ENCODE results near the gene CLDN1. TPM values are rescaled to one million over a fixed set of nuclear protein-coding genes. Genes with fewer than 3 reads are reported as not detected.

The CLDN1 gene
- total and polyA plus RNA-seq, 2 of the 4 experiments (the other 2 are of a cell fraction): 4.7 to 7.3 TPM

- Histone ChIP-seq H3K27me3 (ENCODE audit: control insufficient read depth, insufficient read depth, low read length) (no peaks in the 10 kb centered on the region), H3K4me3 (ENCODE audit: insufficient read depth, low read depth, low read length) (no peak overlapping the region), H3K79me1 (ENCODE audit: low read depth in 1 of 2, low read length in 2 of 2) (no peaks in the 10 kb centered on the region), H3K9me1 (ENCODE audit: insufficient read depth, low read length) (no peaks in the 10 kb centered on the region; the same call in 1 of the 2 replicates), H3K4ac (ENCODE audit: low read depth, low read length) (no peak overlapping the region), H3K56ac (ENCODE audit: extremely low read depth, insufficient read depth, low read length) (no peak overlapping the region), H2BK20ac (ENCODE audit: low read depth, low read length) (no peak overlapping the region), H3K14ac (replicated peaks; ENCODE audit: low read depth, low read length) (no peak overlapping the region), H2AK5ac (ENCODE audit: low read depth, low read length) (no peak overlapping the region), H4K8ac (ENCODE audit: low read depth in 2 of 2, low read length in 2 of 2) (no peak overlapping the region), H3K4me1 (ENCODE audit: control insufficient read depth, insufficient read depth, low read length) (no peaks in the 10 kb centered on the region), H3K23ac (ENCODE audit: low read depth, low read length) (no peak overlapping the region), H2AFZ (replicated peaks; ENCODE audit: low read length, poor library complexity) (no peak overlapping the region), H4K5ac (ENCODE audit: low read depth, low read length) (no peak overlapping the region), H4K20me1 (ENCODE audit: insufficient read depth, low read length) (no peaks in the 10 kb centered on the region), H4K91ac (ENCODE audit: insufficient read depth, low read depth, low read length) (no peak overlapping the region), H2AK9ac (replicated peaks; ENCODE audit: low read depth, low read length, poor library complexity) (no peak overlapping the region), H2BK5ac (ENCODE audit: low read depth, low read length, poor library complexity, severe bottlenecking) (no peak overlapping the region), H2BK120ac (ENCODE audit: low read depth, low read length) (no peak overlapping the region), H3K9me3 (ENCODE audit: control insufficient read depth, insufficient read depth, low read length) (peaks cover 2% of the 10 kb centered on the region; the same call in 1 of the 2 replicates), H3K27ac (ENCODE audit: insufficient read depth, low read length) (no peak overlapping the region), H3K18ac (ENCODE audit: low read depth, low read length) (no peak overlapping the region), H3K9ac (ENCODE audit: low read depth, low read length) (no peak overlapping the region), H3K36me3 (ENCODE audit: control insufficient read depth, insufficient read depth, low read length) (no peaks in the 10 kb centered on the region), H2BK15ac (ENCODE audit: low read depth, low read length) (no peak overlapping the region), H3K4me2 (ENCODE audit: low read depth, low read length) (no peak overlapping the region)
- dilution Hi-C loops (cut with HindIII; ENCODE audit: low sequenced_read_pairs, unreplicated experiment): no loop called here
- intact Hi-C loops (cut with micrococcal nuclease): no loop called here
- TF ChIP-seq CEBPB (IDR thresholded peaks at IDR 0.05; ENCODE audit: low read depth, low read length) (peak; percentile 91), MXI1 (IDR thresholded peaks at IDR 0.05; ENCODE audit: borderline replicate concordance, low read depth, low read length) (no peak), SMC3 (IDR thresholded peaks at IDR 0.05; ENCODE audit: low read depth, low read length) (no peak)
- in situ Hi-C loops (cut with MboI; ENCODE audit: low sequenced_read_pairs): no loop called here
- no TSS peak for BruUV-seq (replicated peaks)
- no CpG with 5 or more reads among the region's 4 CpGs for whole genome bisulfite sequencing, 2 experiments (ENCODE audit: extremely low coverage in 2 of 2, insufficient read length in 1 of 2)
- ChIA-PET CTCF (no interaction called here), POLR2A (ENCODE audit: unreplicated experiment) (interaction anchor here (0.6 kb wide), 1 partner anchor 15 kb away, joined by 9 read pairs; no protein-coding TSS in a partner anchor)
- ATAC-seq (ENCODE audit: low read depth): peak; percentile 54; the same call in 1 of the 2 replicates
- DNase-seq: peak; percentile 28
These were observed 40.8 kb downstream of the CLDN1 start for GRCh38 chr3:190281308-190282051.

Measured in IMR-90 (cell line).